HG03196 (cell line): Measurements from ENCODE around the gene PTPRH.
"Not testable (repeated sequence)": the region's sequence is repeated elsewhere in the genome, so short reads cannot be mapped to it uniquely, and the experiment has no call there.

Experiments
- ATAC-seq: cut with Tn5 transposase; IDR thresholded peaks from one replicate; pipeline ENCODE4 v1.9.1; 2021; ENCODE audit not compliant: unreplicated experiment

The PTPRH gene

GRCh38 chr19:55161571-55162322, 47.6 kb downstream of the PTPRH start:
- no peak for ATAC-seq

- no peak for ATAC-seq
These were observed 48.3 kb downstream of the PTPRH start for GRCh38 chr19:55160986-55161365.

GRCh38 chr19:55160128-55160985, 48.9 kb downstream of the PTPRH start:
- ATAC-seq, result peak; percentile 72

DNA sequence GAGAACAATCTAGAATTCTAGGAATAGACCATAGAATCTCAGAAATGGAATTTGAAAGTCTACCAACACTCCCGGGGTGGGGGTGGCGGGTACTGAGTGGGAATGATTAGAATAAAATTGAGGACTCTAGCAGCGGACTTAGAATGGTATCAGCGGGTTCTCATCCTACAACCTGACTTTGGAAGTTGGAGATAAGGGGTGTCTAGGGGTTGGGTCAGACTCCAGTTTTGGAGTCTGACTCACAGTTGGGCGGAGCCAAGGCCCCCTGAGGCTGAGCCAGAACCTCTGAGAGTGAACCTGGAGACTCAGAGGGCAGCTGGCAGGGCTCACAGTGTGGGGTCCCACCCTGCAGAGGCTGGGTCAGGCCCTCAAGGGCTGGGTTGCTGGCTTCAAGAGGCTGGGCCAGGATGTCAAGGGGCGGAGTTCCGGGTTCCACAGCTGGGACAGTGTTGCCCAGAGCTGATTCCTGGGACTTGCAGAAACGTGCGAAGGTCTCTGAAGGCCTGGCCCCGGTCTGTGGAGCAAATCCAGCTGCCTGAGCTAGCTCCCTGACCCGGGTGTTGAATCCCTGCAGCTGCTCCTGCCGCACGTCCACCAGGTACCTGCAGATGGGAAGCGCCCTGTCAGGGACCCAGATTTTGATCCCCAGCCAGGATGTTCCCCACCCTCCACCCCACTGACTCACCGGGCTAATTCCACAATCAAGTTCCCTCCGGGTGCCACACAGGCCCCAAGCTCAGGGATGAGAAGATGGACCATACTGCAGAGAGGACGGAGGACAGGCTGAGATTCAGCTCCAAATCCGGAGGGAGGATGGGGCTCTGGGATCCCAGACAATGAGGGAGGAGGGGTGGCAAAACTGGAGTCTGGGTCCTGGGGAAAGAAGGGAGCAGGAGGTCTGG, 50.2 kb downstream of the PTPRH start:
- no peak for ATAC-seq

DNA sequence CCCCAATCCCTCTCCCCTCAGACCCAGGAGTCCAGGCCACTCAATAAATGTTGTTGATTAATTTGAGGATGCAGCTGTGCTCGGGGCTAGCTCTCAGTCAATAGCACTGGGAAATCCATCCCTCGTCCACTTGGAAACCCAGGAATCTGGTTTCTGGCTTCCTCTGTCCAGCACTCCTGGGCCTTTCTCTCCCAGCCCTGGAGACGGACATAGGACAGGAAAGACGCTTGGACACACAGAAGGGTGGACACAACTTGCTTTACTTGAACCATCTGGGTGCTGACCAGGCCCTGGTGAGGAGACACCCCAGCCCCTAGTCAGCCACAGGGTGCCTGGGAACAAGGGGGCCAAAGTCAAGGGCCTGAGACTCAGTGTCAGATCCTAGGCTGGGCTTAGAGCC, 50.9 kb downstream of the PTPRH start:
- ATAC-seq, result no peak

- no peak for ATAC-seq
These were observed 52.0 kb downstream of the PTPRH start, which contains the start of gene TNNI3 for GRCh38 chr19:55157064-55157908. Gene TNNI3 (minus strand): TSS chr19:55157732. CDS start chr19:55157589, 143 bp downstream.

- no peak for ATAC-seq
These were observed 52.9 kb downstream of the PTPRH start for GRCh38 chr19:55156202-55157063.

DNA sequence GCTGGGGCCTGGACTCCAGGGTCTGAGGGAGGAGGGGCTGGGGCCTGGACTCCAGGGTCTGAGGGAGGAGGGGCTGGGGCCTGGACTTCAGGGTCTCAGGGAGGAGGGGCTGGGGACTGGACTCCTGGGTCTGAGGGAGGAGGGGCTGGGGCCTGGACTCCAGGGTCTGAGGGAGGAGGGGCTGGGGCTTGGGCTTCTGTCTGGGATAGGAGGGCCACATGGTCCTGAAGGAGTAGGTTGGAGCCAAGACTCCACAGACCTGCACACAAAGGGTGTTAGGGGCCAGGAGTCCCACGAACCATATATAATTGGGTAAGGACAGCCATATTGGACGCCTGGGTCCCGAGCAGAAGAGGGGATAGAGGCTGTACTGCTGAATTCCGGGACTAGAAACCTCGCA, 53.5 kb downstream of the PTPRH start:
- not testable (repeated sequence) for ATAC-seq

- no peak for ATAC-seq
These were observed 55.5 kb downstream of the PTPRH start for GRCh38 chr19:55153652-55154264.

DNA sequence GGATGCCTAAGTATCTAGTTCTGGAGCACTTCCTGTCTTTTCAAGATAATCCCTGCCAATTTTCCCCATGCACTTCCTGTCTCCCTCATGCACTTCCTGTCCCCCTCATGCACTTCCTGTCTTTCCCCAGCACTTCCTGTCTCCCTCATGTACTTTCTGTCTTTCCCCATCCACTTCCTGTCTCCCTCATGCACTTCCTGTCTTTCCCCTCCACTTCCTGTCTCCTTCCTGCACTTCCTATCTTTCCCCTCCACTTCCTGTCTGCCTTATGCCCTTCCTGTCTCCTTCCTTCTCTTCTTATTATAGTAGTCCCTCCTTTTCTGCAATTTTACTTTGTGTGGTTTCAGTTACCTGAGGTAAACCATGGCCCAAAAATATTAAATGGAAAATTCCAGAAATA, 57.3 kb downstream of the PTPRH start:
- ATAC-seq, result no peak

DNA sequence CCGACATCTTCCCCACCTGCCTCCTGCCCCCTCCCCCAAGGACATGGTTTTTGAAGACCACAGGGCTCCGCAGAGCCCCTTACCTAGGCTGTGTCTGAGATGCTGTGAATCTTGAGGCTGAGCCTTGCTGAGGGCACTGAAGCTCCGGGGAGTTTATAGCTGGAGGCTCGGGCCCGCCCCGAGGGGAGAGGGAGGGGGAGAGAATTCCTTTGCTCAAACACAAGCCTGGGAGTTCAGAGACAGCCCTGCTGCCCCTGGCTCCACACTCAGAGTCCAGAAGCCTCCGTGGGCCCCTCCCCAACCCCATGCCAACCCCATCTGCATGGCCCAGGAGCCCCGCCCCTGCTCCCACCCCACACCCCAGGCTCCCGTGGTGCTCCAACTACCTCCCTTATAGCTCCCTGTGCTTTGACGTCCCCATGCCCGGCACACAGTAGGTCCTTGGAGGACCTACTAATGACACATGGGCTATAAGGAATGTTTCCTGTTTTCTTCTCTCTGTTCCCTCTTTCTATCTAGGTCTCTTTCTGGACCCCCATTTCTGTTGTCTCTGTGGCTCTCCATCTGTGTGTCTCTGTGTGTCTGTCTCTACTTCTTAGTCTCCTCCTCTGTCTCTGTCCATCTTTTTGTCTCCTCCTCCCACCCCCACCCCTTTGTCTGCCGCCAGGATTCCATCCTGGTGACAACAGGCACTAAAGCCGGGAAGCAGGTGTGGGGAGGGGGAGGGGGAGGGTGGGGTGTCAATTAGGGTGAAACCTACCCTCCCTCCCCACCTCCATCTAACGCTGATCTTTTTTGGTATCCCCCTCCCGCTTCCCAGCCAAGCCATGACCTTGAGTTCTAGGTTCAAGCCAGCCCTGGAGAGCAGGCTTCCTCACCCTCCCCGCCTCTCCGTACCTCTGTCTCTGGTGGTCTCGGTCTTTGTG, 60.0 kb downstream of the PTPRH start, which contains the start of gene TNNT1:
TSS of gene TNNT1 (minus strand) at position 129 of the 926 bp plus-strand sequence. CDS start 2,049 bp downstream, outside the sequence.
- no peak for ATAC-seq

DNA sequence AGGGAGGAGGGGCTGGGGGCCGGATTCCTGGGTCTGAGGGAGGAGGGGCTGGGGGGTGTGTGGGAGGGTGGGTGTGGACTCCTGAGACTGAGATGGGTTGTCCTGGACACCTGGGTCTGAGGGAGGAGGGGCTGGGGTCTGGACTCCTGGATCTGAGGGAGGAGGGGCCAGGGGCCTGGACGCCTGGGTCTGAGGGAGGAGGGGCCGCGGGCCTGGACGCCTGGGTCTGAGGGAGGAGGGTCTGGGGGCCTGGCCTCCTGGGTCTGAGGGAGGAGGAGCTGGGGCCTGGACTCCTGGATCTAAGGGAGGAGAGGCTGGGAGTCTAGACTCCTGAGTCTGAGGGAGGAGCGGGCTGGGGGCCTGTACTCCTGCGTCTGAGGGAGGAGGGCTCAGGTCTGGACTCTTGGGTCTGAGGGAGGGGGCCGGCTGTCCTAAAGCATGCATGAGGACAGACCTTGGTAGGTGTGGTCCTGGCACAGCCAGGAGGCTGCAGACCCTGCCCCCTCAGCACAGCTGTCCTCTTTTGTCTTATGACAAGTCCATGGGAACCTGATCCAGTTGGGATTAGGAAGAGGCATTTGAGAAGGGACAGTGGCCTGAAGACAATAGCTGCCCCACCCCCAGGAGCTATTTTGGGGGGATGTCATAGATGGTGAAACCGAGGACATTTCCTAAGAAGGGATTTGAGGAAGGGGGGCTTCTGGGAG, 61.6 kb downstream of the PTPRH start:
- no peak for ATAC-seq

DNA sequence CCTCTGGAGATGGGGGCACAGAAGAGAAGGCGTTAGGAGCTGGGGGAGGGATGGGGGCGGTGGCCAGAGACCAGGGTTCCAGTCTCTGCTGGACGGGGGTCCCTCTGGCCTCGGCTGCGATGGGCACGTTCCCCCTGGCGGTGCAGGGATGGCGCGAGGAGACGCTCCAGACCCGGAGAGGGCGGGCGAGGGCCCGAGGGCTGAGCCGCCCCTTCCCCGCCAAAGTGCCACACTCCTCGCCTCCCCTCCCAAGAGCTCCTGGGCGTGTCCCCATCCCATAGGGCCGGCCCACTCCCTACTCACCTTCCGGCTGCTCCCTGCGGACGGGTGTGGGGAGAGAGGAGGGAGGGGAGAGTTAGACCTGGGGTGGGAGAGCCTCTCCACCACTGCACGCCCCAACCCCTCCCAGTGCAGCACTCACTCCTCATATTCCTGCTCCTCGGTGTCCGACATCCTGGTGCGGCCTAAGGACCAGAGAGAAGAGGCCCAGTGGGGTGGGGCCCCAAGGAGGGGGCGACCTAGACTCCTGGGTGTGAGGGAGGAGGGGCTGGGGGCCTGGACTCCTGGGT, 62.5 kb downstream of the PTPRH start:
- ATAC-seq, result no peak

DNA sequence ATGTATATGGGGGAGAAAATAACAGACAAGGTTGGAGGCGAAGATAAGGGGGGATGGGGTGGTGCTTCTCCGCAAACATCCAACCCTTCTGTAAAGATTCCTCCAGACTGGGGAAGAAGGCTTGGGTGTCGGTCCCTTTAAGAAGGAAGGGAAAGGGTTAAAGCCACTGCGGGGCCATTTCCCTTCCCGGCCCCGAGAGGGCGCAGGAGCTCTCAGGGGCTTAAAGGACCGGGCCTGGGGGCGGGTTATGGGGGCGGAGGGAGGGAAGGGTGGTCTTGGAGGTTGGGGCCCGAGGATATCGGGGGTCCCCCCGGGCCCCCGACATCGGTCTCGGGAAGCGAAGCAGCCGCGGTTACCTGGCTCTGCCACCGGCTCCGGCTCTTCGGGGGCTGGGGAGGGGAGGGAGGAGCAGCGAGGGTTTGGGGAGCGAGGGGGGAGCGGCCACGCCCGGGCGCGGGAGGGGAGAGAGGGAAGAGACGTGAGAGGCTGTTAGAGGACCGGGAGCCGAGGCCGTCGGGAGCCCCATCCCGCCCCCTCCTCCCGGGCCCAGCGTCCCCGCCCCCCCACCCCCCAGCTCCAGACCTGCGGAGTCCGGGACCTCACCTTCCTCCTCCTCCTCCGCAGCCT, 63.1 kb downstream of the PTPRH start:
- no peak for ATAC-seq

GRCh38 chr19:55145232-55145631, 64.1 kb downstream of the PTPRH start:
- ATAC-seq, result no peak

DNA sequence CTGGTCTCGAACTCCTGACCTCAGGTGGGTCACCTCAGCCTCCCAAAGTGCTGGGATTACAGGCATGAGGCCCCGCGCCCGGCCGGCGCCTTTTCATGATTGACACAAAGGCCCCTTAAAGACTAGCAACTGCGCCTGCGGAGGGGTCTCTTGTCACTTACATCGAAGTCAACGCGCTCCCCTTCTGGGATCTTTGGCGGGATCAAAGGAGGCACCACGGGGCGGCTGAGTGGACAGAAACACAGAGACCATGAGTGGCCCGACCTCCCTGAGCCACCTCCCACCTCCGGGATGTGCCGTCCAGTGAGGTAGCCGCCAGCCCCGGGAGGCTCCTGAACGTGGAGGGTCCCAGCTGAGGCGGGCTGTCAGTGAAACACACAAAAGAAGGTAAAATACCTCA, 67.6 kb downstream of the PTPRH start:
- no peak for ATAC-seq
